ENCODE measurements around the gene VPS13D. TPM values are rescaled to one million over a fixed set of nuclear protein-coding genes. Genes with fewer than 3 reads are reported as not detected.

Gene VPS13D
- total and polyA plus RNA-seq, 4 donors = 10.2 to 68.3 (median 12.6) TPM

DNA sequence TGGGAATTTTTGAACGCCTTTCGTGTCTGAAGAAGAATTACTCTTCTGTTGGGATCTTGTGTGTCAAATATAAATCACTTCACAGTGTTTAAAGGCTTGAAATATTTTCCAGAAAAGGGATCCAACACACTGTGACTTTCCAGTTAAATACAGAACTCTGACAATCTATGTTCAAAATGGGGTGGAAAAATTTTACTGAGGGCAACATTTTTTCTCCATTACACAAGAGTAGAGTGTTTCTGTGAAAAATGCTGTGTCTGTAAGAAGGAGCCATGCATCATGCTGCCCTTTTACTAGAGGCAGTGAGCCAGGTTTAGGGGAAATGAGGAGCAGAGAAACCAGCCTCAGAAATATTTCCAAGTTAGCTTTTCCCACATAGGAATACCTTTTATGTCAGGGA is 86.5 kb downstream of the VPS13D start (continued):
- TF ChIP-seq, protein P1, sequence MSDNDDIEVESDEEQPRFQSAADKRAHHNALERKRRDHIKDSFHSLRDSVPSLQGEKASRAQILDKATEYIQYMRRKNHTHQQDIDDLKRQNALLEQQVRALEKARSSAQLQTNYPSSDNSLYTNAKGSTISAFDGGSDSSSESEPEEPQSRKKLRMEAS (IDR thresholded peaks at IDR 0.05) = no peak
- TF ChIP-seq, protein P2, sequence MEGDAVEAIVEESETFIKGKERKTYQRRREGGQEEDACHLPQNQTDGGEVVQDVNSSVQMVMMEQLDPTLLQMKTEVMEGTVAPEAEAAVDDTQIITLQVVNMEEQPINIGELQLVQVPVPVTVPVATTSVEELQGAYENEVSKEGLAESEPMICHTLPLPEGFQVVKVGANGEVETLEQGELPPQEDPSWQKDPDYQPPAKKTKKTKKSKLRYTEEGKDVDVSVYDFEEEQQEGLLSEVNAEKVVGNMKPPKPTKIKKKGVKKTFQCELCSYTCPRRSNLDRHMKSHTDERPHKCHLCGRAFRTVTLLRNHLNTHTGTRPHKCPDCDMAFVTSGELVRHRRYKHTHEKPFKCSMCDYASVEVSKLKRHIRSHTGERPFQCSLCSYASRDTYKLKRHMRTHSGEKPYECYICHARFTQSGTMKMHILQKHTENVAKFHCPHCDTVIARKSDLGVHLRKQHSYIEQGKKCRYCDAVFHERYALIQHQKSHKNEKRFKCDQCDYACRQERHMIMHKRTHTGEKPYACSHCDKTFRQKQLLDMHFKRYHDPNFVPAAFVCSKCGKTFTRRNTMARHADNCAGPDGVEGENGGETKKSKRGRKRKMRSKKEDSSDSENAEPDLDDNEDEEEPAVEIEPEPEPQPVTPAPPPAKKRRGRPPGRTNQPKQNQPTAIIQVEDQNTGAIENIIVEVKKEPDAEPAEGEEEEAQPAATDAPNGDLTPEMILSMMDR (IDR thresholded peaks at IDR 0.05; ENCODE audit: low read depth, low read length, missing input control) = no peak
- TF ChIP-seq EGR1 (IDR thresholded peaks at IDR 0.05; ENCODE audit: low read depth in 2 of 2) = no peak
- TF ChIP-seq YY1 (IDR thresholded peaks at IDR 0.05) = no peak
- no peak for TF ChIP-seq RAD21 (IDR thresholded peaks at IDR 0.05)

DNA sequence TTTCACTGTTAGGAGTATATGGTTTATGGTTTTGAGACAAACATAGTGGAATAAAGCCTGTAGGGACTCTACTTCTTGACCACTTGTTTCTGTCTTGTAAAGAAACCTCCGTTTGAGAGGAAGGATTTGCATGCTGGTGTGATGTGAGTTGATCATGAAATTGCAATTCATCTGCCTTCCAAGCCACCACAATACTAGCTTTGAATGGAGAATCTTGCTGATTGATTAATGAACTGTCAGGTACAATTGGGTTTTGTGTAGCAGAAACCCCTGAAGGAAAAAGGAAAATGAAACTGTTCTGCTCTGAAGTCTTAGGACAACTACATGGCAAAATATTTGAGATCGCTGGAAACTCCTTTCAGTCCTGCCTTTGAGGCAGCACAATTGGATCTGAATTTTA is 90.7 kb downstream of the VPS13D start:
- Histone ChIP-seq H3K9me3 (ENCODE audit: control insufficient read depth in 4 of 4, low read length in 3 of 4) (no peaks in the 10 kb centered on the region), H3K4me3 (ENCODE audit: low read depth in 1 of 3, low read length in 3 of 3) (no peak overlapping the region), H3K27me3 (ENCODE audit: control insufficient read depth in 4 of 4, insufficient read depth in 4 of 4, low read length in 3 of 4) (no peaks in the 10 kb centered on the region), H3K9ac (ENCODE audit: low read depth in 1 of 2, low read length in 2 of 2) (no peak overlapping the region), H3K36me3 (ENCODE audit: control insufficient read depth in 4 of 4, insufficient read depth in 3 of 4, low read depth in 1 of 4, low read length in 3 of 4) (peaks cover 7 to 52% (median 35%) of the 10 kb centered on the region in 4 donors), H3K4me1 (ENCODE audit: control insufficient read depth in 4 of 4, insufficient read depth in 4 of 4, low read length in 3 of 4) (no peaks in the 10 kb centered on the region), H3K27ac (ENCODE audit: low read depth in 1 of 2, low read length in 2 of 2) (no peak overlapping the region)
- TF ChIP-seq EGR1 (IDR thresholded peaks at IDR 0.05; ENCODE audit: low read depth in 2 of 2) = no peak
- no peak for TF ChIP-seq GABPA (IDR thresholded peaks at IDR 0.05 in 1 of 2, conservative IDR thresholded peaks at IDR 0.05 in 1 of 2)
- TF ChIP-seq, protein P1 (IDR thresholded peaks at IDR 0.05) = no peak
- no peak for TF ChIP-seq SP1 (IDR thresholded peaks at IDR 0.05)
- no peak for TF ChIP-seq FOXA2 (IDR thresholded peaks at IDR 0.05)
- no peak for TF ChIP-seq JUND (IDR thresholded peaks at IDR 0.05)
- TF ChIP-seq, protein P3, sequence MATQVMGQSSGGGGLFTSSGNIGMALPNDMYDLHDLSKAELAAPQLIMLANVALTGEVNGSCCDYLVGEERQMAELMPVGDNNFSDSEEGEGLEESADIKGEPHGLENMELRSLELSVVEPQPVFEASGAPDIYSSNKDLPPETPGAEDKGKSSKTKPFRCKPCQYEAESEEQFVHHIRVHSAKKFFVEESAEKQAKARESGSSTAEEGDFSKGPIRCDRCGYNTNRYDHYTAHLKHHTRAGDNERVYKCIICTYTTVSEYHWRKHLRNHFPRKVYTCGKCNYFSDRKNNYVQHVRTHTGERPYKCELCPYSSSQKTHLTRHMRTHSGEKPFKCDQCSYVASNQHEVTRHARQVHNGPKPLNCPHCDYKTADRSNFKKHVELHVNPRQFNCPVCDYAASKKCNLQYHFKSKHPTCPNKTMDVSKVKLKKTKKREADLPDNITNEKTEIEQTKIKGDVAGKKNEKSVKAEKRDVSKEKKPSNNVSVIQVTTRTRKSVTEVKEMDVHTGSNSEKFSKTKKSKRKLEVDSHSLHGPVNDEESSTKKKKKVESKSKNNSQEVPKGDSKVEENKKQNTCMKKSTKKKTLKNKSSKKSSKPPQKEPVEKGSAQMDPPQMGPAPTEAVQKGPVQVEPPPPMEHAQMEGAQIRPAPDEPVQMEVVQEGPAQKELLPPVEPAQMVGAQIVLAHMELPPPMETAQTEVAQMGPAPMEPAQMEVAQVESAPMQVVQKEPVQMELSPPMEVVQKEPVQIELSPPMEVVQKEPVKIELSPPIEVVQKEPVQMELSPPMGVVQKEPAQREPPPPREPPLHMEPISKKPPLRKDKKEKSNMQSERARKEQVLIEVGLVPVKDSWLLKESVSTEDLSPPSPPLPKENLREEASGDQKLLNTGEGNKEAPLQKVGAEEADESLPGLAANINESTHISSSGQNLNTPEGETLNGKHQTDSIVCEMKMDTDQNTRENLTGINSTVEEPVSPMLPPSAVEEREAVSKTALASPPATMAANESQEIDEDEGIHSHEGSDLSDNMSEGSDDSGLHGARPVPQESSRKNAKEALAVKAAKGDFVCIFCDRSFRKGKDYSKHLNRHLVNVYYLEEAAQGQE (IDR thresholded peaks at IDR 0.05) = no peak
- TF ChIP-seq RXRA (IDR thresholded peaks at IDR 0.05) = no peak
- TF ChIP-seq, protein P2 (IDR thresholded peaks at IDR 0.05; ENCODE audit: low read depth, low read length, missing input control) = no peak
- TF ChIP-seq TAF1 (conservative IDR thresholded peaks at IDR 0.05) = no peak
- TF ChIP-seq HNF4A (conservative IDR thresholded peaks at IDR 0.05) = no peak
- TF ChIP-seq NR2F2 (IDR thresholded peaks at IDR 0.05) = no peak
- TF ChIP-seq, protein P4, sequence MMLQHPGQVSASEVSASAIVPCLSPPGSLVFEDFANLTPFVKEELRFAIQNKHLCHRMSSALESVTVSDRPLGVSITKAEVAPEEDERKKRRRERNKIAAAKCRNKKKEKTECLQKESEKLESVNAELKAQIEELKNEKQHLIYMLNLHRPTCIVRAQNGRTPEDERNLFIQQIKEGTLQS (IDR thresholded peaks at IDR 0.05) = no peak
- TF ChIP-seq FOXA1 (IDR thresholded peaks at IDR 0.05) = no peak
- TF ChIP-seq, protein P5, sequence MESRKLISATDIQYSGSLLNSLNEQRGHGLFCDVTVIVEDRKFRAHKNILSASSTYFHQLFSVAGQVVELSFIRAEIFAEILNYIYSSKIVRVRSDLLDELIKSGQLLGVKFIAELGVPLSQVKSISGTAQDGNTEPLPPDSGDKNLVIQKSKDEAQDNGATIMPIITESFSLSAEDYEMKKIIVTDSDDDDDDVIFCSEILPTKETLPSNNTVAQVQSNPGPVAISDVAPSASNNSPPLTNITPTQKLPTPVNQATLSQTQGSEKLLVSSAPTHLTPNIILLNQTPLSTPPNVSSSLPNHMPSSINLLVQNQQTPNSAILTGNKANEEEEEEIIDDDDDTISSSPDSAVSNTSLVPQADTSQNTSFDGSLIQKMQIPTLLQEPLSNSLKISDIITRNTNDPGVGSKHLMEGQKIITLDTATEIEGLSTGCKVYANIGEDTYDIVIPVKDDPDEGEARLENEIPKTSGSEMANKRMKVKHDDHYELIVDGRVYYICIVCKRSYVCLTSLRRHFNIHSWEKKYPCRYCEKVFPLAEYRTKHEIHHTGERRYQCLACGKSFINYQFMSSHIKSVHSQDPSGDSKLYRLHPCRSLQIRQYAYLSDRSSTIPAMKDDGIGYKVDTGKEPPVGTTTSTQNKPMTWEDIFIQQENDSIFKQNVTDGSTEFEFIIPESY (IDR thresholded peaks at IDR 0.05) = no peak
- 83% methylated on average over 2 of the region's 2 CpGs for WGBS
- no peak for DNase-seq (ENCODE audit: low spot score)

Data from liver (tissue), 9 donors.